Measurements from ENCODE around the gene IFT122.

IFT122 gene

DNA sequence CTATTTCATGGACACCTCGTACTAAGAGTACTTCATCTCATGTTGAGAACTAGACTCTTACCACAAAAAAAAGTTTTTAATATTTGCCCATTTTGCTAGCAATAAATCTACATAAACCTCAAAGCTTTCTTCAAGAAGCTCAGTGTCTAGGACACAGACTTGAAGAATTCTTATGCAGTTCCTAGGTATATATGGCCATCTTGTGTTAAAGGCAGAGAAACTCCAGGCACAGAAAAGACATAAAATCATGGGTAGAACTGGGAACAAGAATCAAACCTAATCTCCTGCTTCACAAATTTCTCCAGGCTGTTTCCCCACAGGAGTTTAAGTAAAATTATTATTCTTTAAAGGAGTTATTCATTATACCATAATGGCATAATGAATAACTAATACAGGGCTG, 4.7 kb upstream of the IFT122 start:
- no peak for DNase-seq (ENCODE audit: extremely low read depth, insufficient read length)
- H3K36me3 ChIP-seq (ENCODE audit: control insufficient read depth, insufficient read depth, low read length), result peaks cover 9% of the 10 kb centered on the region
- H3K4me3 ChIP-seq (replicated peaks; ENCODE audit: low read depth, low read length), result peak overlapping the region; percentile 42
- TF ChIP-seq, protein P1, sequence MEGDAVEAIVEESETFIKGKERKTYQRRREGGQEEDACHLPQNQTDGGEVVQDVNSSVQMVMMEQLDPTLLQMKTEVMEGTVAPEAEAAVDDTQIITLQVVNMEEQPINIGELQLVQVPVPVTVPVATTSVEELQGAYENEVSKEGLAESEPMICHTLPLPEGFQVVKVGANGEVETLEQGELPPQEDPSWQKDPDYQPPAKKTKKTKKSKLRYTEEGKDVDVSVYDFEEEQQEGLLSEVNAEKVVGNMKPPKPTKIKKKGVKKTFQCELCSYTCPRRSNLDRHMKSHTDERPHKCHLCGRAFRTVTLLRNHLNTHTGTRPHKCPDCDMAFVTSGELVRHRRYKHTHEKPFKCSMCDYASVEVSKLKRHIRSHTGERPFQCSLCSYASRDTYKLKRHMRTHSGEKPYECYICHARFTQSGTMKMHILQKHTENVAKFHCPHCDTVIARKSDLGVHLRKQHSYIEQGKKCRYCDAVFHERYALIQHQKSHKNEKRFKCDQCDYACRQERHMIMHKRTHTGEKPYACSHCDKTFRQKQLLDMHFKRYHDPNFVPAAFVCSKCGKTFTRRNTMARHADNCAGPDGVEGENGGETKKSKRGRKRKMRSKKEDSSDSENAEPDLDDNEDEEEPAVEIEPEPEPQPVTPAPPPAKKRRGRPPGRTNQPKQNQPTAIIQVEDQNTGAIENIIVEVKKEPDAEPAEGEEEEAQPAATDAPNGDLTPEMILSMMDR (IDR thresholded peaks at IDR 0.05; ENCODE audit: insufficient read depth, low read length, poor library complexity, severe bottlenecking), result no peak
- no peaks in the 10 kb centered on the region for H3K27me3 ChIP-seq (replicated peaks; ENCODE audit: control insufficient read depth, insufficient read depth, low read length)

DNA sequence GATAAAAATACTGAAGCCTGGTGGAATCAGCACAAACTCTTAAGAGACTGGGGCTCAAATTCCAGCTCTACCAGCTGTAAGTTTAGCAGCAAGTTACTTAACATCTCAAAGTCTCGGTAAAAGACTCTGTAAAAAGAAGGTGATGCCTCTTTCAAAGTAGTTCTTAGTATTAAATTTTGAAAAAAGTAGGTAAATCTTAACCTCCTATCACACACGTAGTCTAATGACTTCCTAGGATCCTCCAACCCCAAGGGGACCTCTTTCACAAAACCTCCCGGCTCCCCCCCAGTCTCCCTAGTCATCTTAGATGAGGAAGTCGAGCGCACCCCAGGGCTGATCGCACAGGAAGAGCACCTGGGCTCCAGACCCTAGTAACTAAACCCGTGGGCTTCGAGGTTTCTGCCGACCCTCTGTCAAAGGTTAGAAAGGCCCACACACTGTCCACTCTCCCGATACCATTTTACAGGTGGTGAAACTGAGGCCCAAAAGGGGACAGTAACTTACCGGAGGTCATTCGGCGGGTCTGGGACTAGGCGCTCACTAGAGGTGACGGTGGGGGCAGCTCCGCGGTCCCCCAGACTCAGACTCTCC, 703 bp upstream of the IFT122 start:
- H3K4me3 ChIP-seq (replicated peaks; ENCODE audit: low read depth, low read length), result peak overlapping the region; percentile 98
- TF ChIP-seq, protein P1 (IDR thresholded peaks at IDR 0.05; ENCODE audit: insufficient read depth, low read length, poor library complexity, severe bottlenecking), result no peak
- DNase-seq (ENCODE audit: extremely low read depth, insufficient read length), result no peak

DNA sequence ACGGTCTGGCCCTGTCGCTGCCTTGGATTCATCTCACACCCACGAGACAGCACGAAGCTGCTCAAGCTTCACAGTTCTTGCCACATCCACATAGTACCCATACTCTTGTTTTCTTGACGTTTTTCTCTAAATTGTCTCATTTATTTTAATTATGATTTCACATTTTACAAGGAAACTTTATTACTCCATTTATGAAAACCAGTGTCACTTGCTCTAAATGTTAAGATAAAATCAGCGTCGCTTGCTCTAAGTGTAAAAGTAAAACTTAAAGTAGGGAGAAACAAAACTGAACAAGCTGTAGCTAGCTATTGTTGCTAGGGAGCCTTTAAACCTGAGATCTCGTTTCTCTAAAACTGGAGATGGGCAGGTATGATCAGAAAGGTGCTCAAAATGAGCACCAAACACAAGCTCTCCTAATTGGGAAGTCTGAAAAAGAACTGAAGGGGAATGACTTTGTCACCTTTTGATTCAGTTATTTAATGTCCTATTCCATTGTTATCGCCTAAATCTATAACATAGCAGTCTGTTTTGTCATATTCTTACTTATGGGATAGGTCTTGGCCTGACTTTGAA, 680 bp downstream of the IFT122 start:
- no peaks in the 10 kb centered on the region for H3K27me3 ChIP-seq (replicated peaks; ENCODE audit: control insufficient read depth, insufficient read depth, low read length)

More for the DNA sequence above, 703 bp upstream of the IFT122 start:
- no peaks in the 10 kb centered on the region for H3K27me3 ChIP-seq (replicated peaks; ENCODE audit: control insufficient read depth, insufficient read depth, low read length)
- no peaks in the 10 kb centered on the region for H3K36me3 ChIP-seq (ENCODE audit: control insufficient read depth, insufficient read depth, low read length)

DNA sequence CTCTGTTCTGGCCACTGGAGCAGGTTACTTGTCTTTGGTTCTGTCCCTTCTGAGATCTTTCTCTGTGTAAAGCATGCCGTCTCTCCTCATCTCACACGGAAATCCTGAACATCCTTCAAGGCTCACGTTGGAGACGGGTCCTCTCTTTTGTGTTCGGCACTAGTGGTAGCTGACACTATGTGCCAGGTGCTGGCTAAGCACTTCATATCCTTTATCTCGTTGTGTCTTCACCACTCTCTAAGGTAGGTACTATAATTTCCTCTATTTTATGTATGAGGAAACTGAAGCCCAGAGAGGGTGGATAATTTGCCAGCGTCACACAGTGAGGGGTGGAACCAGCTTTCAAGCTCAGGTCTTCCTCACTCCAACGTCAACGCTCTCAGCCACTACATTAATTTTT, 1.2 kb downstream of the IFT122 start:
- Histone ChIP-seq H3K27me3 (replicated peaks; ENCODE audit: control insufficient read depth, insufficient read depth, low read length) (no peaks in the 10 kb centered on the region), H3K36me3 (ENCODE audit: control insufficient read depth, insufficient read depth, low read length) (no peaks in the 10 kb centered on the region), H3K4me3 (replicated peaks; ENCODE audit: low read depth, low read length) (peak overlapping the region; percentile 98)
- TF ChIP-seq, protein P1 (IDR thresholded peaks at IDR 0.05; ENCODE audit: insufficient read depth, low read length, poor library complexity, severe bottlenecking), result no peak
- no peak for DNase-seq (ENCODE audit: extremely low read depth, insufficient read length)

More for the DNA sequence above, 680 bp downstream of the IFT122 start:
- DNase-seq (ENCODE audit: extremely low read depth, insufficient read length), result no peak
- H3K4me3 ChIP-seq (replicated peaks; ENCODE audit: low read depth, low read length), result peak overlapping the region; percentile 98
- H3K36me3 ChIP-seq (ENCODE audit: control insufficient read depth, insufficient read depth, low read length), result no peaks in the 10 kb centered on the region
- TF ChIP-seq, protein P1 (IDR thresholded peaks at IDR 0.05; ENCODE audit: insufficient read depth, low read length, poor library complexity, severe bottlenecking), result no peak

DNA sequence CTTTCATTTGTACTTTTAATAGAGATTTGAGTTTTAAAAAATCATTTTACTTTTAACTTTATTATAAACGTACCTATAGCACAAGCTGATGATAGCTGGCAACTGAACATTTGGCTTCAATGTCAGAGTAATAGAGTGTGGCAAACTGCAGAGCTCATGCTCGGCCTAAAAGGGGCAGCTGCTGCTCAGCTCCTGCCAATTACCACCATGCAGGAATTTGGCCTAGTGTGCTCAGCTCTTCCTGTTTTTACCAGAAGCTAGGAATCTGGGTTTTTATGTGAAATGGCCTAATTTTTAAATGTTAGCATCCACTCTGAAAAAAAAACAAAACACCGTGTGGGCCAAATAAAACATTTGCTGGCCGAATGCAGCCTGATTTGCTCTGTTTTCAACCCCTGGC, 1.8 kb downstream of the IFT122 start:
- Histone ChIP-seq H3K27me3 (replicated peaks; ENCODE audit: control insufficient read depth, insufficient read depth, low read length) (no peaks in the 10 kb centered on the region), H3K4me3 (replicated peaks; ENCODE audit: low read depth, low read length) (no peak overlapping the region), H3K36me3 (ENCODE audit: control insufficient read depth, insufficient read depth, low read length) (no peaks in the 10 kb centered on the region)
- no peak for DNase-seq (ENCODE audit: extremely low read depth, insufficient read length)
- TF ChIP-seq, protein P1 (IDR thresholded peaks at IDR 0.05; ENCODE audit: insufficient read depth, low read length, poor library complexity, severe bottlenecking), result no peak
